Glutamatergic neuron (in vitro differentiated cells): ENCODE measurements around the gene NDP. TPM values are rescaled to one million over a fixed set of nuclear protein-coding genes. Genes with fewer than 3 reads are reported as not detected.

ENCODE experiments used
- DNase-seq: peaks from one replicate; pipeline ENCODE4 v3.0.0; 2022
- H3K27ac Mint-ChIP-seq: one replicate; pipeline ENCODE4 v1.8.0; 2020; ENCODE audit warnings: mild to moderate bottlenecking, mixed read lengths, inconsistent platforms; ENCODE audit not compliant: unreplicated experiment
- H3K27me3 Mint-ChIP-seq: one replicate; pipeline ENCODE4 v1.8.0; 2020; ENCODE audit warnings: mild to moderate bottlenecking, moderate library complexity, mixed read lengths, inconsistent platforms; ENCODE audit not compliant: unreplicated experiment
- H3K36me3 Mint-ChIP-seq: one replicate; pipeline ENCODE4 v1.8.0; 2020; ENCODE audit warnings: mild to moderate bottlenecking, mixed read lengths, inconsistent platforms; ENCODE audit not compliant: unreplicated experiment
- H3K4me1 Mint-ChIP-seq: one replicate; pipeline ENCODE4 v1.8.0; 2020; ENCODE audit warnings: mild to moderate bottlenecking, low read depth, mixed read lengths, inconsistent platforms; ENCODE audit not compliant: unreplicated experiment
- H3K4me3 Mint-ChIP-seq: one replicate; pipeline ENCODE4 v1.8.0; 2020; ENCODE audit warnings: mild to moderate bottlenecking, mixed read lengths, inconsistent platforms; ENCODE audit not compliant: unreplicated experiment
- H3K9me3 Mint-ChIP-seq: one replicate; pipeline ENCODE4 v1.8.0; 2020; ENCODE audit warnings: mild to moderate bottlenecking, moderate library complexity, mixed read lengths, inconsistent platforms; ENCODE audit not compliant: unreplicated experiment
- CTCF ChIP-seq: fragments of 200-600 bp; sonication (generic); IDR thresholded peaks from one replicate; pipeline ENCODE4 v1.5.0; 2021; ENCODE audit not compliant: partially characterized antibody, unreplicated experiment
- total RNA-seq: library from RNA; stranded (reverse); fragmentation: NEBNext Ultra II Directional; extraction: Animal tissue kit (Norgen Biotek cat#: 25700); gene quantifications from one replicate; pipeline ENCODE4 v1.2.1, GENCODE V29; 2021; ENCODE audit not compliant: unreplicated experiment

The NDP gene
- total RNA-seq, 1 donor from 2014 or later, result not detected

DNA sequence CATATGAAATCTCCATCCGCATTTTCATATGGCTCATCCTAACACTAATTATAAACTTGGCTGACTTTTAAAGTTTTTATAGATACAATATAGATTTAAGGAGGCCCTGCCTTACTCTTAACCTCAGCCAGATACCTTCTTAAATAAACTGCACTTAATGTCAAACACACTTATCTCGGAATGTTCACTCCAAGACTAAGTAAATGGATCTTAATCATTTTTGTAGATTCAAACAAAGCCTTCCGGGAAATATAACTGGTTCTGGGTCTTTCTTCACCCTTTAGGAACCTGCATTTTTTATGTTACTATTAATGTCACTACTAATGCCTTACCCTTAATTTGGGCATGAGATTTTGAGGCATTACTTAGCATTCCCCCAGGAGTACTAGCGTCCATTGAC is 43.7 kb upstream of the NDP start:
- no peak for TF ChIP-seq CTCF
- H3K9me3 Mint-ChIP-seq, result peaks cover 1% of the 10 kb centered on the region
- no peaks in the 10 kb centered on the region for H3K4me1 Mint-ChIP-seq
- no peak overlapping the region for H3K27ac Mint-ChIP-seq
- H3K36me3 Mint-ChIP-seq, result no peaks in the 10 kb centered on the region
- DNase-seq, result no peak
- H3K4me3 Mint-ChIP-seq, result no peak overlapping the region
- no peaks in the 10 kb centered on the region for H3K27me3 Mint-ChIP-seq

GRCh38 chrX:44012484-44013096 is 39.4 kb upstream of the NDP start:
- Mint-ChIP-seq H3K4me1 (no peaks in the 10 kb centered on the region), H3K27me3 (no peaks in the 10 kb centered on the region), H3K27ac (no peak overlapping the region), H3K9me3 (peaks cover 1% of the 10 kb centered on the region), H3K36me3 (no peaks in the 10 kb centered on the region), H3K4me3 (no peak overlapping the region)
- TF ChIP-seq CTCF, result no peak
- DNase-seq, result no peak

DNA sequence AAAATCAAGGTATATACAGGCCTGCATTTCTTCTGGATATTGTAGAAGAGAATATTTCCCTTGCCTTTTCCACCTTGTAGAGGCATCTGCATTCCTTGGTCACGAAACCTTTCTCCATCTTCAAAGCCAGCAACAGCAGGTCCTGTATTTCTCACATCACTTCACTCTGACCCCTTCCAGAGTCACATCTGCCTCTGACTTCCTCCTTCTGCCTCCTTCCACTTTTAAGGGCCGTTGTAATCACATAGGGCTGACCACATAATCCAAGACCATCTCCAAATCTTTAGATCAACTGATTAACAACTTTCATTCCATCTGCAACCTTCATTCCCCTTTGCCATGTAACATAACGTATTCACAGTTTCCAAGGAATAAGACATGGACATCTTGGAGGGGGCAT is 38.3 kb upstream of the NDP start:
- Mint-ChIP-seq H3K4me3 (no peak overlapping the region), H3K4me1 (no peaks in the 10 kb centered on the region), H3K27ac (no peak overlapping the region), H3K36me3 (no peaks in the 10 kb centered on the region), H3K27me3 (no peaks in the 10 kb centered on the region), H3K9me3 (peaks cover 1% of the 10 kb centered on the region)
- no peak for DNase-seq
- TF ChIP-seq CTCF, result no peak

DNA sequence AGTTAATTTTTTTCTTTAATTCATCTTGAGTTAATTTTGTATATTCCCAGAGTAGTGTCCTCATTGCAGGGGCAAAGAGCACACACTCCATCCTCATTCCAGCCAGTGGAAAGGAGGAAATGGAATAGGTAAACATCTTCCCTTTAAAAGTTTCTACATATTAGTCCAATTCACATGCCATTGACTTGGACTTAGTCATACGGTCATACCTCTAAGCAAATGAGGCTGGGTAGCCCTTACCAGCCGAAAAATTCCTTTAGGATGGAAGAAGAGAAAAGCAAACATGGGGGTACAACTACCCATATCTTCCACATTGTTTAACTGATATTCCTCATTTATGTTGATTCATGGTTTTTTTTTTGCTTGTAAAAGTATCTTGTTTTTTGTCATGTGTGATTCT is 37.4 kb upstream of the NDP start:
- TF ChIP-seq CTCF, result no peak
- DNase-seq, result no peak
- H3K36me3 Mint-ChIP-seq, result no peaks in the 10 kb centered on the region
- H3K4me1 Mint-ChIP-seq, result no peaks in the 10 kb centered on the region
- no peaks in the 10 kb centered on the region for H3K27me3 Mint-ChIP-seq
- H3K4me3 Mint-ChIP-seq, result no peak overlapping the region
- peaks cover 1% of the 10 kb centered on the region for H3K9me3 Mint-ChIP-seq
- no peak overlapping the region for H3K27ac Mint-ChIP-seq

GRCh38 chrX:44006081-44006480 is 32.9 kb upstream of the NDP start:
- TF ChIP-seq CTCF, result no peak
- H3K27ac Mint-ChIP-seq, result no peak overlapping the region
- H3K4me1 Mint-ChIP-seq, result no peaks in the 10 kb centered on the region
- no peak overlapping the region for H3K4me3 Mint-ChIP-seq
- no peaks in the 10 kb centered on the region for H3K36me3 Mint-ChIP-seq
- no peaks in the 10 kb centered on the region for H3K9me3 Mint-ChIP-seq
- DNase-seq, result no peak
- H3K27me3 Mint-ChIP-seq, result no peaks in the 10 kb centered on the region
